ENCODE results near the gene MICAL3.

DNA sequence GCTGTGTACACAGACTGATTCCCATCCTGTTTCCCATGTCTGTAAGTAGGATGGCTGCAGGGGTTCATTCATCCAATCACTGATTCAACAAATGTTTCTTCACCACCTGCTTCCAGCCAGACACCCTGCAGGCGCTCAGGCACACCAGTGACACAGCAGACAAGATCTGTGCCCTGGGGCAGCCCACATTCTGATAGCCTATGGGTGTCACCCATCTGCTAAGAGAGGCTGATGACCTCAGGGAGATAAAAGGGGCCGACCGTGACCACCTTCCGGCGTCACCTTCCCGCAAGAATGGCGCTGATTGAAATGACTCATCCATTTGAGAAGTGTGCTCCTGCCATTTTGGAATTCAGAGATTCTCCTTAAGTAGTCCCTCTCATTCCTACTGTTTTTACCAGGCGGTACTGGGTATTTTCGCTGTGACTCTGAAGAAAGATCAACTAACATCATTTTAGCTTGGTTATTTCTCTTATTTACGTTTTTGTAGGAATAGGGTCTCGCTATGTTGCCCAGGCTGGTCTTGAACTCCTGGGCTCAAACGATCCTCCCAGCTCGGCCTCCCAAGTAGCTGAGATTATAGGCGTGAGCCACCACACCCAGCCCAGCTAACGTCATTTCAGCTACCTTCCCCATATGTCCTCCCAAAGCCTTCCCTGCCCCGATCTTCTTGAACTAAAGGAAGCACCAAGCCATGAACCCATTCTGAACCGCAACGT, 176.8 kb downstream of the MICAL3 start:
- no peak for TF ChIP-seq TARDBP (IDR thresholded peaks at IDR 0.05)
- no peak for TF ChIP-seq LEF1 (IDR thresholded peaks at IDR 0.05; ENCODE audit: borderline replicate concordance)
- no peak for TF ChIP-seq SP1 (IDR thresholded peaks at IDR 0.05)
- no peak for TF ChIP-seq ARNT (IDR thresholded peaks at IDR 0.05)
- TF ChIP-seq FOXK2 (IDR thresholded peaks at IDR 0.05): no peak
- no peak for TF ChIP-seq FOXM1 (IDR thresholded peaks at IDR 0.05; ENCODE audit: borderline replicate concordance)
- TF ChIP-seq, protein P1, sequence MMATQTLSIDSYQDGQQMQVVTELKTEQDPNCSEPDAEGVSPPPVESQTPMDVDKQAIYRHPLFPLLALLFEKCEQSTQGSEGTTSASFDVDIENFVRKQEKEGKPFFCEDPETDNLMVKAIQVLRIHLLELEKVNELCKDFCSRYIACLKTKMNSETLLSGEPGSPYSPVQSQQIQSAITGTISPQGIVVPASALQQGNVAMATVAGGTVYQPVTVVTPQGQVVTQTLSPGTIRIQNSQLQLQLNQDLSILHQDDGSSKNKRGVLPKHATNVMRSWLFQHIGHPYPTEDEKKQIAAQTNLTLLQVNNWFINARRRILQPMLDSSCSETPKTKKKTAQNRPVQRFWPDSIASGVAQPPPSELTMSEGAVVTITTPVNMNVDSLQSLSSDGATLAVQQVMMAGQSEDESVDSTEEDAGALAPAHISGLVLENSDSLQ (IDR thresholded peaks at IDR 0.05): no peak
- no peak for TF ChIP-seq BHLHE40 (IDR thresholded peaks at IDR 0.05; ENCODE audit: borderline replicate concordance)
- TF ChIP-seq L3MBTL2 (conservative IDR thresholded peaks at IDR 0.05): no peak
